Measurements from ENCODE around the gene SIL1.

- TF ChIP-seq EZH2 (IDR thresholded peaks at IDR 0.05; ENCODE audit: borderline replicate concordance, low read depth, low read length, severe bottlenecking) (no peak), CTCF (IDR thresholded peaks at IDR 0.05; ENCODE audit: extremely low read depth in 1 of 2, insufficient read depth in 1 of 2, low read depth in 1 of 2, low read length in 2 of 2) (no peak), POLR2A (IDR thresholded peaks at IDR 0.05; ENCODE audit: low read depth, low read length) (no peak), FOS (IDR thresholded peaks at IDR 0.05; ENCODE audit: borderline replicate concordance, insufficient read depth, low read length) (peak; percentile 76)
Observed at GRCh38 chr5:139215107-139215975, 17.2 kb upstream of the SIL1 start.
